HUES48 (cell line): ENCODE results near the gene KLHL3.

Experiments used
- H3K27ac ChIP-seq: one replicate; pipeline ENCODE4 v1.7.0; 2013; ENCODE audit warnings: low read depth, low read length, inconsistent platforms
- H3K27me3 ChIP-seq: 2 replicates; pipeline ENCODE4 v1.6.1; 2013; ENCODE audit warnings: mild to moderate bottlenecking, low read length; ENCODE audit not compliant: control insufficient read depth, insufficient read depth
- H3K36me3 ChIP-seq: 2 replicates; pipeline ENCODE4 v1.6.1; 2013; ENCODE audit warnings: low read length; ENCODE audit not compliant: control insufficient read depth, insufficient read depth
- H3K4me1 ChIP-seq: 2 replicates; pipeline ENCODE4 v1.6.1; 2013; ENCODE audit warnings: mild to moderate bottlenecking, low read length; ENCODE audit not compliant: control insufficient read depth, insufficient read depth
- H3K4me3 ChIP-seq: 2 replicates; pipeline ENCODE4 v1.5.1; 2013; ENCODE audit warnings: mild to moderate bottlenecking, low read depth, low read length
- H3K9ac ChIP-seq: 2 replicates; pipeline ENCODE4 v1.6.1; 2013; ENCODE audit warnings: mild to moderate bottlenecking, low read depth, low read length, moderate library complexity
- H3K9me3 ChIP-seq: 2 replicates; pipeline ENCODE4 v1.6.1; 2013; ENCODE audit warnings: low read length; ENCODE audit not compliant: control insufficient read depth, insufficient read depth

KLHL3 gene

DNA sequence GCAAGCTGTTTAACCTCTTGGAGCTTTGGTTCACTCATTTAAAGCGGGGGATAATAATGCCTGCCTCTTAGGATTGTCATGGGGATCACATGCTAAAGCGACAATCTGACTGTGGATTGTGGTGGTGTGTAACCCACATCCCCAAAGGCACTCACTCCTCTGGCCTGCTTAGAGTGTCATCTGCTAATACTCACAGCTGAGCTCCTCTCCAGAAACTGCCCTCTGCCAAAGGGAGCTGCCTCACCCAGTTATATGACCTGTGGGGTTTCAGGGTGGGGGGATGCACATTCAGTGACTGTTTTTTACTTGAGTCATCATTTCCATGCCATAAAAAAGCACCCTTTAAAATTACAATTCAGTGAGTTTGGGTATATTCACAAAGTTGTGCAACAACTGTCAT, 126.8 kb downstream of the KLHL3 start:
- H3K27ac ChIP-seq: no peak overlapping the region
- no peaks in the 10 kb centered on the region for H3K36me3 ChIP-seq
- H3K9me3 ChIP-seq: no peaks in the 10 kb centered on the region
- H3K9ac ChIP-seq: no peak overlapping the region
- peaks cover 10% of the 10 kb centered on the region for H3K4me1 ChIP-seq
- no peaks in the 10 kb centered on the region for H3K27me3 ChIP-seq
- no peak overlapping the region for H3K4me3 ChIP-seq

DNA sequence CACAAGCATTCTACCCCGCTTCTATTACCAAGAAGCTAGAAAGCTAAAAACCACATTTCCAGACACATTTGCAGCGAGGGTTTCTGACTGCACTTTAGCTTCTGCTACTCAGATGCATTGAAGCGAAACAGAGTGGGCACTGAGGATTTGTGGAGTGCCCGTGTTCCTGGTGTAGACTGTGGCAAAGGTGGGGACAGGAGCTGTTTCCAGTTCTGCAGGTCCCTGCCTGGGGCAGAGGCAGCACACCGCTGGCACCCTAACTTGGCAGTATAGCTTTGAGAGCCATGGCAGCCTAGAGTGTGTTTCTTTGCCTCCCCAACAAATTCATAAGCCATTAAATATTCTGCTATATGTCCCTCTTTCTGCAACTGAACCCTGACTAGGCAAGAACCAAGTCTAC, 128.1 kb downstream of the KLHL3 start:
- Histone ChIP-seq H3K9ac (no peak overlapping the region), H3K36me3 (no peaks in the 10 kb centered on the region), H3K27me3 (no peaks in the 10 kb centered on the region; the same call in 1 of the 2 replicates), H3K4me1 (peaks cover 10% of the 10 kb centered on the region), H3K27ac (no peak overlapping the region), H3K4me3 (no peak overlapping the region), H3K9me3 (no peaks in the 10 kb centered on the region)

DNA sequence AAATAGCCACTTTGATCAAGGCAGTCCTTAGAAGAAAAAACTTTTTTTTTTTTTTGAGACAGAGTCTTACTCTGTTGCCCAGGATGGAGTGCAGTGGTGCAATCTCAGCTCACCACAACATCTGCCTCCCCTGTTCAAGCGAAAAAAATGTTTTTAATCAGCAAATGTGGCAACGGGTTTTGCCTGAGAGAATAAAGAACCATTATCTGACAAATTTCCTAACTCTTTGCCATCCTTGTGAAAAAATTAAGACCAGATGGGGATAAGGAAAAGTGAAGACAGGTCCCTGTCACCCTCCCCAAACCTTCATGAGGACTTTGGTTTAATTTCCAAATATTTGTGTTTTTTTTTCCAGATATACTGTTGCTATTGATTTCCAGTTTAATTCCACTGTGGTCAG, 129.5 kb downstream of the KLHL3 start:
- peaks cover 10% of the 10 kb centered on the region for H3K4me1 ChIP-seq
- H3K4me3 ChIP-seq: no peak overlapping the region
- no peak overlapping the region for H3K27ac ChIP-seq
- H3K9ac ChIP-seq: no peak overlapping the region
- H3K36me3 ChIP-seq: no peaks in the 10 kb centered on the region
- no peaks in the 10 kb centered on the region for H3K9me3 ChIP-seq
- no peaks in the 10 kb centered on the region; the same call in 1 of the 2 replicates for H3K27me3 ChIP-seq

DNA sequence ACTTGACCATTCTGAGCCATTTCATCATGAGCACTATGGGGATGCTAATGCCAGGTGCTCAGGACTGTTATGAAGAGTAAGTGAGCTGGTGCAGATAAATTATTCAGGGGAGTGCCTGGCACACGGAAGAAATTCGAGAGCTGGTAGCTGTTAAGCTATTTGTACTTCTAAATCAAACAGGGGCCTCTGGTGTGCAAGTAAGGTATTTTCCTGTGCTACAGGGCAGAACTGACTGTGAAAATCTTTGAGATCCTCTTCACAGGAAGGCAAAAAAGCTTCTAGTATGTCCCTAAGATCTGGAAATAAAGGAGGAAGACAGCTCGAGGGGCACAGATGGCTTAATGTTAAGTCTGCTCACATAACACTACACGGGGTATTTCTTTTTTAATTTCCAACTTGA, 130.5 kb downstream of the KLHL3 start:
- Histone ChIP-seq H3K27me3 (no peaks in the 10 kb centered on the region; the same call in 1 of the 2 replicates), H3K27ac (no peak overlapping the region), H3K4me1 (peaks cover 10% of the 10 kb centered on the region), H3K4me3 (no peak overlapping the region), H3K9me3 (no peaks in the 10 kb centered on the region), H3K36me3 (no peaks in the 10 kb centered on the region), H3K9ac (no peak overlapping the region)

DNA sequence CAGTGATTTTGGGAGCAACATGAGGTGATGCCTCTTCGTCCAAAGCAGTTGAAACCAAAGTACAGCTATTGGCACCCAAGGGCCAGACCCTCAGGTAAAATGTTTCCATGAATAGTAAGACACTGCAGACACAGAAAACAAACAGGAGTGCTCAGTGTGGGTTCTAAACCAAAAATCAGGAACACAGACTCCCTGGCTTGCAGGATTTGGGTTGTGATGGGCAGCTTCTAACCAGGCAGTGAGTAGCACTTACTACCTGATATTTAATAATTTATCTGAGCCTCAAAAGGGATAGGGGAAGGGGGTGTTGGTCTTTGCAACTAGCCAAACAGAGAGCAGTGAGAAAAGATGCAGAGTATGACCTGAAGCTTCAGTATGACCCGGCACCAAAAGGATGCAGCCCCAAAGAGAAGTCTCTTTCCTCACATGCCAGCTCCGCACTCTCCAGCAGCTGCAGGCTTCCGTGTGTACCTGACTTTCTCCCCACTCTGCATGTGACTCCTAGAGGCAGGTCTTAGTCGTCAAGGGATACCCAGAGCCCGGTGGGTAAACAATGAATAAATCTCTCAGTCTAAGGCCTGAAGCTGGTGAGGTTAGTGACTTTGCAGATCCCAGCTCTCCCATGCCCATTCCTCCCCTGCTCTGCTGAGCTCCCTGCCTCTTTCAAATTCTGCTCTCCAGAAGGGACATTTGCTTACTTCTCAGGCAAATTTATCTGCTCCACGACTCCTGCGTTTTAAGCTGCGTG, 131.4 kb downstream of the KLHL3 start:
- no peaks in the 10 kb centered on the region for H3K9me3 ChIP-seq
- no peak overlapping the region for H3K4me3 ChIP-seq
- H3K9ac ChIP-seq: no peak overlapping the region
- peaks cover 10% of the 10 kb centered on the region for H3K4me1 ChIP-seq
- H3K27ac ChIP-seq: no peak overlapping the region
- H3K36me3 ChIP-seq: no peaks in the 10 kb centered on the region
- H3K27me3 ChIP-seq: no peaks in the 10 kb centered on the region; the same call in 1 of the 2 replicates

DNA sequence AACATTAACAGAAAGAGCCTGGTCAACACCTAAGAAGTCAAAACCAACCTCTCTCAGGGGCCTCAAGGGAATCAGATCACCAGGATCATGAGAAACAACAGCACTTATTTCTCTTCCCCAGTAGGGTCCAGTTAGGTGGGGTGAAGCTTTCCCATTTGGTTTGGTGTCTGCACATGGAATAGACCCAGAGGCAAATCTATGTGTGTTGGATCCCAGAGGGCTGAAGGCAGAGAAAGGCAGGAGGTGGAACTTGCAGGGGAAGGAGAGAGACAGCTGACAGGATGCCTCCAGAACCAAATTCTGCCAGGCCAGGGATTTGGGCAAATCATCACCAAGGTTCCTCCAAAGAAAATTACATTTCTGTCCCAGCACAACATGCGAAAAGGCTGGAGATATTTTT, 132.0 kb downstream of the KLHL3 start:
- Histone ChIP-seq H3K36me3 (no peaks in the 10 kb centered on the region), H3K9ac (no peak overlapping the region), H3K4me1 (peaks cover 10% of the 10 kb centered on the region), H3K4me3 (no peak overlapping the region), H3K27ac (no peak overlapping the region), H3K27me3 (no peaks in the 10 kb centered on the region; the same call in 1 of the 2 replicates), H3K9me3 (no peaks in the 10 kb centered on the region)

DNA sequence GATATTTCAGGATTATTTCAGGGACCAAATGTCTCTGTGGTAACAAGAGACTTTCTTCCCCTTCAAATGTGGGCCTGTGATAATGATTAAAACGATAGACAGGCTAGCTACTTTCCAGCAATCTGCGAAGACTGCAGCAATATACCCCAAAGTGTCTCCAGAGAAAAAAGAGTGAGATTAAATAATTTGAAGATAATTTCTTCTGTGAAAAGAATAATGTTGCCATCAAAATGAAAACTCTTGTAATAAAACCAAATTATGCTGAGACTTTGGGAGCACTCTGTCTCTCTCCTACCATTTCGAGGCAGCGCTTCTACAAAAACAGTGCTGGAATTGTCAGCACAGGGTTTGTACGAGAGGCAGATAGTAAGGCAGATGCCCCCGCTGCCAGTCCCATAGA, 132.5 kb downstream of the KLHL3 start:
- Histone ChIP-seq H3K36me3 (no peaks in the 10 kb centered on the region), H3K27me3 (no peaks in the 10 kb centered on the region; the same call in 1 of the 2 replicates), H3K4me3 (no peak overlapping the region), H3K27ac (no peak overlapping the region), H3K9ac (no peak overlapping the region), H3K4me1 (peaks cover 10% of the 10 kb centered on the region), H3K9me3 (no peaks in the 10 kb centered on the region)

DNA sequence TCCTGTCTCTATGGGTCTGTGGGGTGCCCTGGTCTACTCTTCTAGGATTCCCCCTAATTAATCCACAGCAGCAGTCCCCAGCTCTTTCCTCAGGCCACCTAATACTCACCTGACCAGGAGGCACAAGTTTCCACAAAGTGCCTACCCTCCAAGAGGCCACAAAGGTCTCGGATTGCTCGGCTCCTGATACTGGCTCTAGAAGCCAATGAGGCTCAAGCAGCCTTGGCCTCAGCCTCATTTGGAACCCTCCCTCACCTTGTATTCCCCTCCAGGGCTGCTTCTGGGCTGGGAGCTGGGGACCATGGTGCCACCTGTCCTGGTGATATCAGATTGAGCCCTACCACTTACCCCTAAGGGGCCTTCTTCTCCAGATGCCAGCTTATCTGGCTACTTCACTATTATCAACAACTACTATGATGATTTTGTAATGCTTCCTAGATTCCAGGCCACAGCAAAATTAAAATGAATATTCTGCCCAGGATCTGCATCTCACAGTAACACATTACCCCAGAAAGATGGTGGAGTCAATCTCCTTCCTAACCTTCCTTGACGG, 133.1 kb downstream of the KLHL3 start:
- H3K27ac ChIP-seq: no peak overlapping the region

DNA sequence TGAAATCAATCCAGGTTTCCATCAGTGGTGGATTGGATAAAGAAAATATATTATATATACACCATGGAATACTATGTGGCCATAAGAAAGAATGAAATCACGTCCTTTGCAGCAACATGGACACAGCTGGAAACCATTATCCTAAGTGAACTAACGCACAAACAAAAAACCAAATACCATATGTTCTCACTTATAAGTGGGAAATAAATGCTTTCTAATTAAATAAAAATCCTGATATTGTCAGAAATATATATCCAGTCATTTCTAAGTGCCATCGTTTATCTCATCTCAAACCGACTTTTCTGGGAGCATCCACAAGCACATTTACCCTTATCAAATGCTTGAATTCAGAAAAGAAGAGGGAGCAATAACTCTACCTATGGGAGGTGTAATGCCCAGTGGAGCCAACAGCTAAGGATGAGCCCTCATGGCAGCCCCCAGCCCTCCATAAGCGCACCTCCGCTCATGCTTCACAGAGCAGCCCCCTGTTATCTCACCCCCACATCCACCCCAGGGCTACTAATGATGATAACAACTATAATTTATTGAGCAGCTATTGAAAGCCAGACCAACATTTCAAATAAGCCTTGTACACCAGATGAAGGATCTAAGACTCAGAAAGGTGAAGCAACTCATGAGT, 135.0 kb downstream of the KLHL3 start:
- Histone ChIP-seq H3K4me3 (no peak overlapping the region), H3K27ac (no peak overlapping the region), H3K4me1 (peaks cover 10% of the 10 kb centered on the region), H3K9me3 (no peaks in the 10 kb centered on the region), H3K36me3 (no peaks in the 10 kb centered on the region), H3K27me3 (no peaks in the 10 kb centered on the region; the same call in 1 of the 2 replicates), H3K9ac (no peak overlapping the region)

More for the DNA sequence above, 133.1 kb downstream of the KLHL3 start:
- Histone ChIP-seq H3K4me1 (peaks cover 10% of the 10 kb centered on the region), H3K27me3 (no peaks in the 10 kb centered on the region; the same call in 1 of the 2 replicates), H3K9me3 (no peaks in the 10 kb centered on the region), H3K4me3 (no peak overlapping the region), H3K9ac (no peak overlapping the region), H3K36me3 (no peaks in the 10 kb centered on the region)

DNA sequence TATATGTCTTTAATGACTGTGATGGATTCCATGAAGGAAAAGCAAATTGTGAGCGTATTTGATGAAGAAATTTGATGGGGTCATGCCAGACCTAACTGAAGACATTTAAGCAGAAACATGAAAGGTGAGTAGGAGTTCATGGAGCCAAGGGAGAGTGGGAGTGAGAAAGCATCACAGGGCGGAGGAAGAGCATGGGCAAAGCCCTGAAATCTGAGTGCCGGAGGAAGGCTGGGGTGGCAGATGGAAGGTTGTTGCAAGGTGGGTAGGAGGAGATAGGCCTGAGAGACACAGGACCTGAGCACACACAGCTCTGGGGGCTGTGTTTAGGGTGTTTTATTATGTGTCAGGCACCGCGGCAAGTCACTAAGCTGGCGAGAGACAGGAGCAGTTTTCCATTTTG, 136.4 kb downstream of the KLHL3 start:
- Histone ChIP-seq H3K9ac (no peak overlapping the region), H3K4me1 (peaks cover 1% of the 10 kb centered on the region), H3K36me3 (no peaks in the 10 kb centered on the region), H3K9me3 (no peaks in the 10 kb centered on the region), H3K27ac (no peak overlapping the region), H3K4me3 (no peak overlapping the region), H3K27me3 (no peaks in the 10 kb centered on the region; the same call in 1 of the 2 replicates)

DNA sequence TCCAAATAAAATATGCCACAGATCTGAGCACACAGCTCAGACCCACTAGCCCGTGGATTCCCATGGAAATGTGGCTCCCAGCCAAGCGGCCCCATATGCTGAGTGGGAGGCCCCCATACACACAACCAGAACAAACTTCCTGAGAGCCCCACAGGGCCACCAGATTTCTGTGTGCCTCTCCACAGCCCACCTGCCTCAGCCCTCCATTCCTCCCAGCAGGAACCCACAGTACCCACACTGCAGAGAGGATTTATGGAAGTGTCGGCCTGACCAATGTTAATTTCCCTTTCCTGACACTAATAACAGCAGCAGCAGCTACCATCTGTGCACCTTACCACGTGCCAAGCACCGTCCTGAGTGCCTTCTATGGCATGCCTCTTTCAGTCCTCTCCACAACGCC, 137.5 kb downstream of the KLHL3 start:
- Histone ChIP-seq H3K9me3 (no peaks in the 10 kb centered on the region), H3K36me3 (no peaks in the 10 kb centered on the region), H3K4me1 (no peaks in the 10 kb centered on the region), H3K27ac (no peak overlapping the region), H3K4me3 (no peak overlapping the region), H3K27me3 (no peaks in the 10 kb centered on the region), H3K9ac (no peak overlapping the region)
